ENCODE data around the gene MERTK.

- TF ChIP-seq ZBTB38 (CRISPR knock-in tag; IDR thresholded peaks at IDR 0.05) (no peak), ZNF670 (CRISPR knock-in tag; IDR thresholded peaks at IDR 0.05; ENCODE audit: borderline replicate concordance) (no peak), XRCC5 (optimal IDR thresholded peaks at IDR 0.05; ENCODE audit: low read length) (no peak), EZH2 (conservative IDR thresholded peaks at IDR 0.05; ENCODE audit: low read depth, low read length) (no peak), YY1 (IDR thresholded peaks at IDR 0.05; ENCODE audit: insufficient read depth, insufficient replicate concordance, low read depth, low read length) (no peak), EP300 (IDR thresholded peaks at IDR 0.05; ENCODE audit: low read depth in 2 of 2, low read length in 2 of 2) (no peak), EP300 (CRISPR knock-in tag; IDR thresholded peaks at IDR 0.05; ENCODE audit: borderline replicate concordance) (no peak), TAF1 (CRISPR knock-in tag; IDR thresholded peaks at IDR 0.05) (no peak), MEF2D (CRISPR knock-in tag; IDR thresholded peaks at IDR 0.05) (no peak)
- TF ChIP-seq, protein P1, sequence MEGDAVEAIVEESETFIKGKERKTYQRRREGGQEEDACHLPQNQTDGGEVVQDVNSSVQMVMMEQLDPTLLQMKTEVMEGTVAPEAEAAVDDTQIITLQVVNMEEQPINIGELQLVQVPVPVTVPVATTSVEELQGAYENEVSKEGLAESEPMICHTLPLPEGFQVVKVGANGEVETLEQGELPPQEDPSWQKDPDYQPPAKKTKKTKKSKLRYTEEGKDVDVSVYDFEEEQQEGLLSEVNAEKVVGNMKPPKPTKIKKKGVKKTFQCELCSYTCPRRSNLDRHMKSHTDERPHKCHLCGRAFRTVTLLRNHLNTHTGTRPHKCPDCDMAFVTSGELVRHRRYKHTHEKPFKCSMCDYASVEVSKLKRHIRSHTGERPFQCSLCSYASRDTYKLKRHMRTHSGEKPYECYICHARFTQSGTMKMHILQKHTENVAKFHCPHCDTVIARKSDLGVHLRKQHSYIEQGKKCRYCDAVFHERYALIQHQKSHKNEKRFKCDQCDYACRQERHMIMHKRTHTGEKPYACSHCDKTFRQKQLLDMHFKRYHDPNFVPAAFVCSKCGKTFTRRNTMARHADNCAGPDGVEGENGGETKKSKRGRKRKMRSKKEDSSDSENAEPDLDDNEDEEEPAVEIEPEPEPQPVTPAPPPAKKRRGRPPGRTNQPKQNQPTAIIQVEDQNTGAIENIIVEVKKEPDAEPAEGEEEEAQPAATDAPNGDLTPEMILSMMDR (CRISPR knock-in tag; IDR thresholded peaks at IDR 0.05) = no peak
Measured at GRCh38 chr2:112056626-112056987, 158.2 kb downstream of the MERTK start.
